ENCODE measurements around the gene ANKDD1A. TPM values are rescaled to one million over a fixed set of nuclear protein-coding genes. Genes with fewer than 3 reads are reported as not detected.
A peak's percentile ranks its signal among the peaks of the same experiment; 100 is the strongest.

Gene ANKDD1A
- total and polyA plus RNA-seq, 4 donors: 2.3 to 6.8 (median 4.2) TPM

- DNase-seq: no peak
- ATAC-seq (ENCODE audit: insufficient read depth, low FRiP score): no peak
- no peaks in the 10 kb centered on the region for H3K36me3 ChIP-seq (ENCODE audit: control insufficient read depth in 4 of 4, insufficient read depth in 4 of 4, low read length in 4 of 4)
- H3K27ac ChIP-seq (ENCODE audit: low read depth in 1 of 2, low read length in 1 of 2): peak overlapping the region in 1 of 2 donors; percentile 74
- H3K27me3 ChIP-seq (ENCODE audit: control insufficient read depth in 3 of 3, insufficient read depth in 3 of 3, low read length in 2 of 3): no peaks in the 10 kb centered on the region
- H3K4me1 ChIP-seq (ENCODE audit: control insufficient read depth in 5 of 5, insufficient read depth in 5 of 5, low read length in 5 of 5): peaks cover 0 to 24% (median 5%) of the 10 kb centered on the region in 5 donors
- no peak overlapping the region for H3K9ac ChIP-seq (ENCODE audit: insufficient read depth in 1 of 2, low read length in 2 of 2)
- TF ChIP-seq, protein P1, sequence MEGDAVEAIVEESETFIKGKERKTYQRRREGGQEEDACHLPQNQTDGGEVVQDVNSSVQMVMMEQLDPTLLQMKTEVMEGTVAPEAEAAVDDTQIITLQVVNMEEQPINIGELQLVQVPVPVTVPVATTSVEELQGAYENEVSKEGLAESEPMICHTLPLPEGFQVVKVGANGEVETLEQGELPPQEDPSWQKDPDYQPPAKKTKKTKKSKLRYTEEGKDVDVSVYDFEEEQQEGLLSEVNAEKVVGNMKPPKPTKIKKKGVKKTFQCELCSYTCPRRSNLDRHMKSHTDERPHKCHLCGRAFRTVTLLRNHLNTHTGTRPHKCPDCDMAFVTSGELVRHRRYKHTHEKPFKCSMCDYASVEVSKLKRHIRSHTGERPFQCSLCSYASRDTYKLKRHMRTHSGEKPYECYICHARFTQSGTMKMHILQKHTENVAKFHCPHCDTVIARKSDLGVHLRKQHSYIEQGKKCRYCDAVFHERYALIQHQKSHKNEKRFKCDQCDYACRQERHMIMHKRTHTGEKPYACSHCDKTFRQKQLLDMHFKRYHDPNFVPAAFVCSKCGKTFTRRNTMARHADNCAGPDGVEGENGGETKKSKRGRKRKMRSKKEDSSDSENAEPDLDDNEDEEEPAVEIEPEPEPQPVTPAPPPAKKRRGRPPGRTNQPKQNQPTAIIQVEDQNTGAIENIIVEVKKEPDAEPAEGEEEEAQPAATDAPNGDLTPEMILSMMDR (IDR thresholded peaks at IDR 0.05; ENCODE audit: control extremely low read depth, extremely low read depth): no peak
- H3K9me3 ChIP-seq (ENCODE audit: control insufficient read depth in 4 of 4, insufficient read depth in 3 of 4, low read length in 3 of 4): no peaks in the 10 kb centered on the region
- no peak overlapping the region for H3K4me3 ChIP-seq
These were observed 20.1 kb upstream of the ANKDD1A start for GRCh38 chr15:64891561-64891960.

DNA sequence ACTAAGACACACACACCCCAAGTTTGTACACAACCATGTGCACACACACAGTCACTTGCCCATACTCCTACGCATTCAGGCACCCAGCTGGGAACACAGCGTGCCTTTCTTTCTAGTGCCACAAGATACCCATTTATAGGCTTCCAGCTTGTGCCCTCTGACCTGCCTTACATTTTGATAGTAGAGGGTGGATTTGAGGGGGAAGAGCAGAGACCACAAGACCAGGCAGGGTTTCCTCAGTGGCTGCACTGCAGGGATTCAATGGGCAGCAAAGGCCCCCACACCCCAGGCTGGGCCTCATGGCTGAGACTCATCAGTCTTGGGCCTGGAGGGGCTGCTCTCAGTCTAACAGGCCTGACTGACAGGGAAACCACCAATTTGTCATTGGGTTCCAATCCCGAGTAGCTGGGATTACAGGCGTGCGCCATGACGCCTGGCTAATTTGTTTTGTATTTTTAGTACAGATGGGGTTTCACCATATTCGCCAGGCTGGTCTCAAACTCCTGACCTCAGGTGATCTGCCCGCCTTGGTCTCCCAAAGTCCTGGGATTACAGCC, 18.8 kb upstream of the ANKDD1A start:
- H3K27me3 ChIP-seq (ENCODE audit: control insufficient read depth in 3 of 3, insufficient read depth in 3 of 3, low read length in 2 of 3): no peaks in the 10 kb centered on the region
- ATAC-seq (ENCODE audit: insufficient read depth, low FRiP score): no peak
- TF ChIP-seq, protein P1 (IDR thresholded peaks at IDR 0.05; ENCODE audit: control extremely low read depth, extremely low read depth): no peak
- H3K9me3 ChIP-seq (ENCODE audit: control insufficient read depth in 4 of 4, insufficient read depth in 3 of 4, low read length in 3 of 4): no peaks in the 10 kb centered on the region
- no peak overlapping the region for H3K4me3 ChIP-seq
- H3K27ac ChIP-seq (ENCODE audit: low read depth in 1 of 2, low read length in 1 of 2): peak overlapping the region; percentile 88 to 94
- 82 to 83% methylated on average over 8 of the region's 8 CpGs for WGBS, 2 donors
- H3K9ac ChIP-seq (ENCODE audit: insufficient read depth in 1 of 2, low read length in 2 of 2): no peak overlapping the region
- DNase-seq: no peak
- peaks cover 0 to 32% (median 11%) of the 10 kb centered on the region in 5 donors for H3K4me1 ChIP-seq (ENCODE audit: control insufficient read depth in 5 of 5, insufficient read depth in 5 of 5, low read length in 5 of 5)
- no peaks in the 10 kb centered on the region for H3K36me3 ChIP-seq (ENCODE audit: control insufficient read depth in 4 of 4, insufficient read depth in 4 of 4, low read length in 4 of 4)

DNA sequence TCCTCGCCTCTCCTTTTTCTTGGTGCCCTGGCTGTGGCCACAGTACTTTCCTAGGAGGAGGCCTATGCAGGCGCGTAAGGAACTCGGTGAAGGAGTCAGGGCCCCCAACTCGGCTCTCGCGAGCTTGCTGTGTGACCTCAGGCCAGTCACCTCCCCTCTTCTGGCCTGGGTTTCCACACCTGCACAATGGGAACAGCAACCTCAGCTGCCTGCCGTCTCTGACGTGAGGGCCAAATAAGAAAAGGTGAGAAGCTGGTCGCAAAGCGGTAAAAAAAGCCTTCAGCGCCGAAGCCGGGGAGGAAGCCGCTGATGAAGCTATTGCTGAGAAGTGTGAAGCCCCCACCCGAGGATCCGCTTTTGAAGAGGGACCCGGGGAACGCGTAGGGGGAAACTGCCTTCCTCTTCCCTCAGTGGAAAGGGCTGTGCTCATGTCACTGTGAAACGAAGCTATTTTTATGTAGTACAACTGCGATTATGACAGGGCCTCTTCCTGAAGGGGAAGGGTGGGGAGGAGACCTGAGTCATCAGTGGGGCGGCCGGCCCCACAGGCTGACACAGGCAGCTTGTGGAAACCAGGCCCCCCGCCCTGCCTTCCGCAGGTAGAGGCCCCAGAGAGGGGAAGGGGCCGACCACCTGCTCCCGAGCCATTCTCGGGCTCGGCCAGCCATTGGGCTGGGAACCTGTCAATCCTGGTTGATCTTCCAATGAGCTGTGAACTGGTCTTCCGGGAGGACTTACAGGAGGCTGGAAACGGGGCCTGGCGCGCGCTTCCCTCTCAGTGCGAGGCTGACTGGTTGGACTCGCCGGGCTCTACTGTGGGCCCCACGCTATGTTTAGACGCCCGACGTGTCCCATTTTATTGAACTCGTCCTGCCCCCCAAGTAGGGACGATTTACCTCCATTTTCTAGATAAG, 18.0 kb upstream of the ANKDD1A start:
- Histone ChIP-seq H3K4me3 (no peak overlapping the region), H3K36me3 (ENCODE audit: control insufficient read depth in 4 of 4, insufficient read depth in 4 of 4, low read length in 4 of 4) (no peaks in the 10 kb centered on the region), H3K27ac (ENCODE audit: low read depth in 1 of 2, low read length in 1 of 2) (peak overlapping the region; percentile 88 to 94), H3K4me1 (ENCODE audit: control insufficient read depth in 5 of 5, insufficient read depth in 5 of 5, low read length in 5 of 5) (peaks cover 0 to 33% (median 15%) of the 10 kb centered on the region in 5 donors), H3K9ac (ENCODE audit: insufficient read depth in 1 of 2, low read length in 2 of 2) (peak overlapping the region in 1 of 2 donors; percentile 62), H3K9me3 (ENCODE audit: control insufficient read depth in 4 of 4, insufficient read depth in 3 of 4, low read length in 3 of 4) (no peaks in the 10 kb centered on the region), H3K27me3 (ENCODE audit: control insufficient read depth in 3 of 3, insufficient read depth in 3 of 3, low read length in 2 of 3) (no peaks in the 10 kb centered on the region)
- TF ChIP-seq, protein P1 (IDR thresholded peaks at IDR 0.05; ENCODE audit: control extremely low read depth, extremely low read depth): no peak
- ATAC-seq (ENCODE audit: insufficient read depth, low FRiP score) (peak; percentile 81), DNase-seq (peak; percentile 95 to 98 (median 97))
- WGBS, 2 donors: 12 to 20% methylated on average over 44 of the region's 44 CpGs
